Measurements from ENCODE around the gene FEZ2. TPM values are rescaled to one million over a fixed set of nuclear protein-coding genes. Genes with fewer than 3 reads are reported as not detected.

Gene FEZ2
- total RNA-seq, 1 experiment from 2014 or later, result 51.1 TPM

DNA sequence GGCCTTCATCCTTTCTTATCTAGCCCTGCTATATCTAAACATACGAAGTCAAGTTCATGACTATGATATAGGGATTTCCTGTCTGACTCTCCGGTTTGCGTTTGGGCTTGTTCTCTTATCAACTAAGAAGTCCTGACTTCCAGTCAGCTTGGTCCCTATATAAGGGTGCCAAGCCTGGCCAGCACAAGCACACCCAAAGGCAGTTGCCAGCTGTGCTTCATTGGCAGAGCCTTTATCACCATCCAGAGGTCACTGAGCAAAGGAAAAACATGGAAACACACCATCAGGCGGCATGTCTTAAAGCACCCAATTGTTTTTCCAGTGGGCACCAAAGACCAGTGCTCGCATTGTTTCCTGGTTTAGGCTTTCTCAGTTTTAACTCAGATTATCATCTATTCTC, 72.7 kb downstream of the FEZ2 start:
- no TSS peak for BruUV-seq (replicated peaks)
- intact Hi-C loops (cut with micrococcal nuclease; ENCODE audit: unreplicated experiment), result no loop called here
- H3K9me3 ChIP-seq (ENCODE audit: control insufficient read depth, insufficient read depth, low read depth, low read length), result no peaks in the 10 kb centered on the region
- DNase-seq (ENCODE audit: low read depth, low spot score) (no peak), ATAC-seq (0 out of 2 replicates have a peak, but pooled peaks have one; percentile 41)
- H3K27me3 ChIP-seq (ENCODE audit: control insufficient read depth, insufficient read depth, low read length), result no peaks in the 10 kb centered on the region
- no peaks in the 10 kb centered on the region for H3K4me1 ChIP-seq (ENCODE audit: control insufficient read depth, insufficient read depth, low read length)
- H3K36me3 ChIP-seq (ENCODE audit: control insufficient read depth, insufficient read depth, low read length), result peaks cover 44% of the 10 kb centered on the region
- in situ Hi-C loops (cut with HindIII; ENCODE audit: low pct_unique_long_range_greater_than_20kb, low sequenced_read_pairs), result no loop called here
- ChIA-PET CTCF (no interaction called here), POLR2A (no interaction called here)
- H3K27ac ChIP-seq (ENCODE audit: low read length), result no peak overlapping the region; the same call in 1 of the 2 replicates
- TF ChIP-seq, protein P1, sequence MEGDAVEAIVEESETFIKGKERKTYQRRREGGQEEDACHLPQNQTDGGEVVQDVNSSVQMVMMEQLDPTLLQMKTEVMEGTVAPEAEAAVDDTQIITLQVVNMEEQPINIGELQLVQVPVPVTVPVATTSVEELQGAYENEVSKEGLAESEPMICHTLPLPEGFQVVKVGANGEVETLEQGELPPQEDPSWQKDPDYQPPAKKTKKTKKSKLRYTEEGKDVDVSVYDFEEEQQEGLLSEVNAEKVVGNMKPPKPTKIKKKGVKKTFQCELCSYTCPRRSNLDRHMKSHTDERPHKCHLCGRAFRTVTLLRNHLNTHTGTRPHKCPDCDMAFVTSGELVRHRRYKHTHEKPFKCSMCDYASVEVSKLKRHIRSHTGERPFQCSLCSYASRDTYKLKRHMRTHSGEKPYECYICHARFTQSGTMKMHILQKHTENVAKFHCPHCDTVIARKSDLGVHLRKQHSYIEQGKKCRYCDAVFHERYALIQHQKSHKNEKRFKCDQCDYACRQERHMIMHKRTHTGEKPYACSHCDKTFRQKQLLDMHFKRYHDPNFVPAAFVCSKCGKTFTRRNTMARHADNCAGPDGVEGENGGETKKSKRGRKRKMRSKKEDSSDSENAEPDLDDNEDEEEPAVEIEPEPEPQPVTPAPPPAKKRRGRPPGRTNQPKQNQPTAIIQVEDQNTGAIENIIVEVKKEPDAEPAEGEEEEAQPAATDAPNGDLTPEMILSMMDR (IDR thresholded peaks at IDR 0.05), result no peak
- TF ChIP-seq REST (IDR thresholded peaks at IDR 0.05; ENCODE audit: insufficient read depth in 1 of 2, low read depth in 2 of 2, low read length in 1 of 2) (no peak), POLR2AphosphoS5 (IDR thresholded peaks at IDR 0.05; ENCODE audit: low read depth, low read length) (no peak), TCF7L2 (IDR thresholded peaks at IDR 0.05; ENCODE audit: low read depth, low read length) (no peak), SIN3A (IDR thresholded peaks at IDR 0.05; ENCODE audit: borderline replicate concordance, insufficient read depth, low read depth, low read length) (no peak)
- no peak overlapping the region for H3K4me3 ChIP-seq (ENCODE audit: low read depth in 2 of 2, low read length in 2 of 2)

DNA sequence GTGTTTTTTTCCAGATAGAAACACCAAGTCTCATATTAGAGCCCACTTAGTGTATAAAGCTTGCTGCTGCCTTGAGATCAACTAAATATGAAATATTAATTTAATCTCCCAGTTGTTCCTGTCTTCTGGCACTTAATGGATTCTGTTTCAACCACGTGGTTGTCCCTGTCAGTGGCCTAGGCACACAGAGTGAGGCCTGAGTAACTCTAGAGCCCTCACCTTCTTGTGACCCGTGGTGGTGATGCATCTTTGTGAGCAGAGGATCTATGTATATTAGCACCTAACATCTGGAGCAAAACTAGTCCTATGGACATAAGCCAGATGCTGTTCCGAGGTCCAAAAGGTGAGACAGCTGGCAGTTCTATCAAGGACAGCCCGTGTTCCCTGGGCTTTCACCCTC, 74.8 kb downstream of the FEZ2 start:
- no peak for DNase-seq (ENCODE audit: low read depth, low spot score)
- Histone ChIP-seq H3K4me3 (ENCODE audit: low read depth in 2 of 2, low read length in 2 of 2) (no peak overlapping the region), H3K36me3 (ENCODE audit: control insufficient read depth, insufficient read depth, low read length) (peaks cover 57% of the 10 kb centered on the region), H3K27ac (ENCODE audit: low read length) (no peak overlapping the region), H3K27me3 (ENCODE audit: control insufficient read depth, insufficient read depth, low read length) (no peaks in the 10 kb centered on the region), H3K9me3 (ENCODE audit: control insufficient read depth, insufficient read depth, low read depth, low read length) (no peaks in the 10 kb centered on the region), H3K4me1 (ENCODE audit: control insufficient read depth, insufficient read depth, low read length) (no peaks in the 10 kb centered on the region)
- intact Hi-C loops (cut with micrococcal nuclease; ENCODE audit: unreplicated experiment) (no loop called here), in situ Hi-C loops (cut with HindIII; ENCODE audit: low pct_unique_long_range_greater_than_20kb, low sequenced_read_pairs) (no loop called here)
- ATAC-seq, result no peak
- BruUV-seq (replicated peaks), result no TSS peak
- ChIA-PET CTCF (no interaction called here), POLR2A (interaction anchor here (0.8 kb wide), 1 partner anchor 272 kb away, joined by 22 read pairs; no protein-coding TSS in a partner anchor)
- TF ChIP-seq POLR2AphosphoS5 (IDR thresholded peaks at IDR 0.05; ENCODE audit: low read depth, low read length) (no peak), REST (IDR thresholded peaks at IDR 0.05; ENCODE audit: insufficient read depth in 1 of 2, low read depth in 2 of 2, low read length in 1 of 2) (no peak), TCF7L2 (IDR thresholded peaks at IDR 0.05; ENCODE audit: low read depth, low read length) (no peak), SIN3A (IDR thresholded peaks at IDR 0.05; ENCODE audit: borderline replicate concordance, insufficient read depth, low read depth, low read length) (no peak)
- TF ChIP-seq, protein P1 (IDR thresholded peaks at IDR 0.05), result no peak

Data from Panc1 (cell line).